Ishikawa (cell line): ENCODE measurements around the gene SLC9A4.

Source experiments
- CEBPB ChIP-seq: IDR thresholded peaks from 2 replicates; pipeline ENCODE4 v1.6.1; 2012
- CREB1 ChIP-seq: IDR thresholded peaks from 2 replicates; pipeline ENCODE4 v1.6.1; 2012; ENCODE audit warnings: low read depth
- EGR1 ChIP-seq: IDR thresholded peaks from 2 replicates; pipeline ENCODE4 v1.6.1; 2012
- EP300 ChIP-seq: IDR thresholded peaks from 2 replicates; pipeline ENCODE4 v1.6.1; 2012; ENCODE audit warnings: borderline replicate concordance
- FOXM1 ChIP-seq: IDR thresholded peaks from 2 replicates; pipeline ENCODE4 v1.6.1; 2012; ENCODE audit warnings: low read depth, borderline replicate concordance
- NFIC ChIP-seq: IDR thresholded peaks from 2 replicates; pipeline ENCODE4 v1.6.1; 2012
- RAD21 ChIP-seq: IDR thresholded peaks from 2 replicates; pipeline ENCODE4 v1.6.1; 2012; ENCODE audit warnings: low read depth
- REST ChIP-seq: IDR thresholded peaks from 2 replicates; pipeline ENCODE4 v1.6.1; 2012; ENCODE audit warnings: low read depth, mild to moderate bottlenecking
- TAF1 ChIP-seq: IDR thresholded peaks from 2 replicates; pipeline ENCODE4 v1.6.1; 2012; ENCODE audit warnings: low read depth, mild to moderate bottlenecking
- YY1 ChIP-seq: IDR thresholded peaks from 2 replicates; pipeline ENCODE4 v1.6.1; 2012; ENCODE audit warnings: low read depth
- ZBTB7A ChIP-seq: IDR thresholded peaks from 2 replicates; pipeline ENCODE4 v1.6.1; 2012; ENCODE audit warnings: low read depth
- TF ChIP-seq, protein P1 (sequence below): IDR thresholded peaks from 2 replicates; pipeline ENCODE4 v1.6.1; 2012
- TF ChIP-seq, protein P2 (sequence below): IDR thresholded peaks from 2 replicates; pipeline ENCODE4 v1.6.1; 2012

- TF ChIP-seq RAD21 (no peak), CREB1 (no peak), CEBPB (no peak), FOXM1 (no peak), NFIC (no peak), REST (no peak), TAF1 (no peak), EGR1 (no peak), YY1 (no peak), ZBTB7A (no peak), EP300 (no peak)
- TF ChIP-seq, protein P1, sequence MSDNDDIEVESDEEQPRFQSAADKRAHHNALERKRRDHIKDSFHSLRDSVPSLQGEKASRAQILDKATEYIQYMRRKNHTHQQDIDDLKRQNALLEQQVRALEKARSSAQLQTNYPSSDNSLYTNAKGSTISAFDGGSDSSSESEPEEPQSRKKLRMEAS, result no peak
- TF ChIP-seq, protein P2, sequence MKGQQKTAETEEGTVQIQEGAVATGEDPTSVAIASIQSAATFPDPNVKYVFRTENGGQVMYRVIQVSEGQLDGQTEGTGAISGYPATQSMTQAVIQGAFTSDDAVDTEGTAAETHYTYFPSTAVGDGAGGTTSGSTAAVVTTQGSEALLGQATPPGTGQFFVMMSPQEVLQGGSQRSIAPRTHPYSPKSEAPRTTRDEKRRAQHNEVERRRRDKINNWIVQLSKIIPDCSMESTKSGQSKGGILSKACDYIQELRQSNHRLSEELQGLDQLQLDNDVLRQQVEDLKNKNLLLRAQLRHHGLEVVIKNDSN, result no peak
These were observed 49.9 kb downstream of the SLC9A4 start for GRCh38 chr2:102522890-102523289.
